CD14-positive monocyte (primary cell): ENCODE results near the gene LIX1. TPM values are rescaled to one million over a fixed set of nuclear protein-coding genes. Genes with fewer than 3 reads are reported as not detected.

ENCODE experiments used
- DNase-seq, 3 donors: peaks; one replicate each; pipeline ENCODE4 v3.0.0-alpha.2; 2011 to 2022
- H2AFZ ChIP-seq: 2 replicates; pipeline ENCODE4 v1.6.0; 2012; ENCODE audit warnings: mild to moderate bottlenecking, low read depth, low read length, inconsistent platforms; ENCODE audit not compliant: insufficient read depth, poor library complexity, severe bottlenecking
- H3K27ac ChIP-seq, 2 donors: 1 replicate in 1 of 2; 2 replicates in 1 of 2; pipeline ENCODE4 v1.5.1; 2012 to 2013; ENCODE audit warnings: low read length in 2 of 2, control low read depth in 1 of 2, inconsistent platforms in 1 of 2, low read depth in 1 of 2, mild to moderate bottlenecking in 1 of 2
- H3K27me3 ChIP-seq, 2 donors: one replicate each; pipeline versions ENCODE4 v1.6.0 to v1.6.1; 2011 to 2013; ENCODE audit warnings: low read length in 2 of 2; ENCODE audit not compliant: control insufficient read depth in 2 of 2, insufficient read depth in 2 of 2
- H3K36me3 ChIP-seq, 2 donors: replicated peaks in 1 of 2; 1 replicate in 1 of 2; 2 replicates in 1 of 2; pipeline versions ENCODE4 v1.5.1 to v1.6.1; 2012 to 2013; ENCODE audit warnings: low read length in 2 of 2, control low read depth in 1 of 2, inconsistent platforms in 1 of 2, mild to moderate bottlenecking in 1 of 2; ENCODE audit not compliant: insufficient read depth in 2 of 2, control insufficient read depth in 1 of 2
- H3K4me1 ChIP-seq, 2 donors: 1 replicate in 1 of 2; 2 replicates in 1 of 2; pipeline versions ENCODE4 v1.5.1 to v1.6.1; 2012 to 2013; ENCODE audit warnings: low read length in 2 of 2, control low read depth in 1 of 2, inconsistent platforms in 1 of 2, mild to moderate bottlenecking in 1 of 2, moderate library complexity in 1 of 2; ENCODE audit not compliant: insufficient read depth in 2 of 2, control insufficient read depth in 1 of 2
- H3K4me2 ChIP-seq: replicated peaks from 2 replicates; pipeline ENCODE3; 2012; ENCODE audit warnings: low read length, moderate library complexity, mild to moderate bottlenecking; ENCODE audit not compliant: poor library complexity, severe bottlenecking; ENCODE audit errors: extremely low read depth
- H3K4me3 ChIP-seq, 3 experiments: fragments of 200-600 bp in 1 of 3; sonication (generic) in 1 of 3; replicated peaks in 1 of 3; 1 replicate in 2 of 3; 2 replicates in 1 of 3; pipeline ENCODE4 v1.5.1; 2011 to 2013; ENCODE audit warnings: low read length in 3 of 3, mild to moderate bottlenecking in 3 of 3, control low read depth in 2 of 3, low read depth in 2 of 3, inconsistent platforms in 1 of 3, moderate library complexity in 1 of 3
- H3K79me2 ChIP-seq: 2 replicates; pipeline ENCODE4 v1.6.0; 2012; ENCODE audit warnings: mild to moderate bottlenecking, control low read depth, inconsistent platforms, low read length, moderate library complexity; ENCODE audit not compliant: insufficient read depth
- H3K9ac ChIP-seq: 2 replicates; pipeline ENCODE4 v1.6.0; 2017; ENCODE audit warnings: low read length, mild to moderate bottlenecking; ENCODE audit not compliant: insufficient read depth, poor library complexity, severe bottlenecking
- H3K9me3 ChIP-seq, 2 donors: replicated peaks in 1 of 2; 1 replicate in 1 of 2; 2 replicates in 1 of 2; pipeline versions ENCODE4 v1.5.1 to v1.6.1; 2012 to 2013; ENCODE audit warnings: low read length in 2 of 2, control low read depth in 1 of 2; ENCODE audit not compliant: control insufficient read depth in 1 of 2, insufficient read depth in 1 of 2
- H4K20me1 ChIP-seq: 2 replicates; pipeline ENCODE4 v1.6.0; 2012; ENCODE audit warnings: mild to moderate bottlenecking, low read length, control low read depth, moderate library complexity; ENCODE audit not compliant: insufficient read depth
- H3K27ac Mint-ChIP-seq, 7 donors: one replicate each; pipeline ENCODE4 v1.8.0; 2020; ENCODE audit warnings: mild to moderate bottlenecking in 7 of 7, mixed read lengths in 7 of 7, moderate library complexity in 6 of 7, inconsistent platforms in 2 of 7
- H3K27me3 Mint-ChIP-seq, 3 donors: one replicate each; pipeline ENCODE4 v1.8.0; 2021 to 2022; ENCODE audit warnings: low read depth in 3 of 3, mild to moderate bottlenecking in 3 of 3, mixed read lengths in 3 of 3, moderate library complexity in 3 of 3, inconsistent platforms in 1 of 3
- H3K36me3 Mint-ChIP-seq, 2 donors: one replicate each; pipeline ENCODE4 v1.8.0; 2020; ENCODE audit warnings: mixed read lengths in 2 of 2, inconsistent platforms in 1 of 2, mild to moderate bottlenecking in 1 of 2
- H3K4me1 Mint-ChIP-seq: one replicate; pipeline ENCODE4 v1.8.0; 2020; ENCODE audit warnings: mild to moderate bottlenecking, mixed read lengths
- H3K4me3 Mint-ChIP-seq, 2 donors: one replicate each; pipeline ENCODE4 v1.8.0; 2020; ENCODE audit warnings: mild to moderate bottlenecking in 2 of 2, mixed read lengths in 2 of 2, moderate library complexity in 1 of 2
- H3K9me3 Mint-ChIP-seq, 7 donors: one replicate each; pipeline ENCODE4 v1.8.0; 2020 to 2022; ENCODE audit warnings: mixed read lengths in 7 of 7, mild to moderate bottlenecking in 6 of 7, moderate library complexity in 6 of 7, inconsistent platforms in 2 of 7
- CTCF ChIP-seq: fragments of 200-600 bp; IDR thresholded peaks from one replicate; pipeline ENCODE4 v1.8.0; 2022; ENCODE audit warnings: antibody characterized with exemption, mild to moderate bottlenecking
- WGBS: methylation state at CpG from one replicate; pipeline ENCODE4 v1.1.5; 2013; ENCODE audit warnings: missing lambda C conversion rate; ENCODE audit not compliant: insufficient coverage; 5-methylcytosine and 5-hydroxymethylcytosine counted together
- intact Hi-C, 2 donors: fragments of 100-400 bp; cut with micrococcal nuclease; formaldehyde crosslinking; loops; one replicate each; pipeline versions ENCODE4 v1.15.0 to v1.15.1; 2023
- polyA plus RNA-seq, 3 donors: library from polyadenylated mRNA; depleted of rRNA in 1 of 3; unstranded in 2 of 3; stranded (reverse) in 1 of 3; fragments of 300-500 nt in 2 of 3; fragments of >200 nt in 1 of 3; fragmentation: Illumina TruSeq in 2 of 3; gene quantifications; 1 replicate in 2 of 3; 2 replicates in 1 of 3; pipeline ENCODE4 v1.2.3, GENCODE V29; 2012 to 2021

Gene LIX1
- polyA plus RNA-seq, 3 donors = not detected

- H2AFZ ChIP-seq = peak overlapping the region; percentile 54
- peaks cover 10% of the 10 kb centered on the region for H3K4me1 Mint-ChIP-seq
- H3K9me3 Mint-ChIP-seq = no peaks in the 10 kb centered on the region
- H3K27ac Mint-ChIP-seq = peak overlapping the region in 6 of 7 donors; percentile 65 to 90 (median 82)
- DNase-seq = no peak
- H3K4me3 Mint-ChIP-seq = peak overlapping the region in 1 of 2 donors; percentile 38
- intact Hi-C loops = loop anchor here (5.0 to 10.0 kb wide), 4 partner anchors 173 to 410 kb away; partner anchors contain the start of gene ERAP2 (in 1 of the 2)
- peak overlapping the region in 1 of 2 donors; percentile 76 for H3K27ac ChIP-seq
- H3K4me3 ChIP-seq = peak overlapping the region in 1 of 3 experiments; percentile 9
- peaks cover 6% of the 10 kb centered on the region for H3K79me2 ChIP-seq
- H3K36me3 ChIP-seq = peaks cover 84 to 97% of the 10 kb centered on the region in 2 donors
- H3K9me3 ChIP-seq = no peaks in the 10 kb centered on the region
- no peaks in the 10 kb centered on the region for H3K27me3 ChIP-seq
- peaks cover 0 to 2% (median 0%) of the 10 kb centered on the region in 3 donors for H3K27me3 Mint-ChIP-seq
- H3K4me2 ChIP-seq = peak overlapping the region; percentile 38
- WGBS = 31% methylated on average over 6 of the region's 6 CpGs
- no peaks in the 10 kb centered on the region for H4K20me1 ChIP-seq
- peaks cover 54 to 76% of the 10 kb centered on the region in 2 donors for H3K36me3 Mint-ChIP-seq
- H3K9ac ChIP-seq = no peak overlapping the region
- TF ChIP-seq CTCF = no peak
- peaks cover 4 to 11% of the 10 kb centered on the region in 2 donors for H3K4me1 ChIP-seq
Observed at GRCh38 chr5:97167435-97167834, 25.0 kb upstream of the LIX1 start.

GRCh38 chr5:97165726-97166125, 23.3 kb upstream of the LIX1 start:
- H3K27me3 Mint-ChIP-seq = peaks cover 0 to 2% (median 0%) of the 10 kb centered on the region in 3 donors
- Histone ChIP-seq H3K9ac (no peak overlapping the region), H3K4me2 (no peak overlapping the region), H3K27ac (no peak overlapping the region), H3K79me2 (peaks cover 6% of the 10 kb centered on the region), H3K36me3 (peaks cover 82 to 97% of the 10 kb centered on the region in 2 donors), H3K27me3 (no peaks in the 10 kb centered on the region), H3K4me1 (peaks cover 4 to 11% of the 10 kb centered on the region in 2 donors), H3K9me3 (no peaks in the 10 kb centered on the region), H4K20me1 (no peaks in the 10 kb centered on the region), H2AFZ (no peak overlapping the region), H3K4me3 (no peak overlapping the region)
- peak overlapping the region in 3 of 7 donors; percentile 29 to 54 (median 46) for H3K27ac Mint-ChIP-seq
- intact Hi-C loops = loop anchor here (5.0 to 10.0 kb wide), 4 partner anchors 171 to 408 kb away; partner anchors contain the start of gene ERAP2 (in 1 of the 2)
- no peak for TF ChIP-seq CTCF
- no peaks in the 10 kb centered on the region for H3K9me3 Mint-ChIP-seq
- H3K36me3 Mint-ChIP-seq = peaks cover 47 to 72% of the 10 kb centered on the region in 2 donors
- no peak overlapping the region for H3K4me3 Mint-ChIP-seq
- no peak for DNase-seq
- 100% methylated on average over 1 of the region's 1 CpG for WGBS
- peaks cover 10% of the 10 kb centered on the region for H3K4me1 Mint-ChIP-seq
